ENCODE measurements around the gene FARS2. TPM values are rescaled to one million over a fixed set of nuclear protein-coding genes. Genes with fewer than 3 reads are reported as not detected.

The FARS2 gene
- total and polyA plus RNA-seq, 2 of the 13 experiments (the other 11 are each of a cell fraction or from before 2014, with no cell fraction given): 15.4 to 26.0 TPM

DNA sequence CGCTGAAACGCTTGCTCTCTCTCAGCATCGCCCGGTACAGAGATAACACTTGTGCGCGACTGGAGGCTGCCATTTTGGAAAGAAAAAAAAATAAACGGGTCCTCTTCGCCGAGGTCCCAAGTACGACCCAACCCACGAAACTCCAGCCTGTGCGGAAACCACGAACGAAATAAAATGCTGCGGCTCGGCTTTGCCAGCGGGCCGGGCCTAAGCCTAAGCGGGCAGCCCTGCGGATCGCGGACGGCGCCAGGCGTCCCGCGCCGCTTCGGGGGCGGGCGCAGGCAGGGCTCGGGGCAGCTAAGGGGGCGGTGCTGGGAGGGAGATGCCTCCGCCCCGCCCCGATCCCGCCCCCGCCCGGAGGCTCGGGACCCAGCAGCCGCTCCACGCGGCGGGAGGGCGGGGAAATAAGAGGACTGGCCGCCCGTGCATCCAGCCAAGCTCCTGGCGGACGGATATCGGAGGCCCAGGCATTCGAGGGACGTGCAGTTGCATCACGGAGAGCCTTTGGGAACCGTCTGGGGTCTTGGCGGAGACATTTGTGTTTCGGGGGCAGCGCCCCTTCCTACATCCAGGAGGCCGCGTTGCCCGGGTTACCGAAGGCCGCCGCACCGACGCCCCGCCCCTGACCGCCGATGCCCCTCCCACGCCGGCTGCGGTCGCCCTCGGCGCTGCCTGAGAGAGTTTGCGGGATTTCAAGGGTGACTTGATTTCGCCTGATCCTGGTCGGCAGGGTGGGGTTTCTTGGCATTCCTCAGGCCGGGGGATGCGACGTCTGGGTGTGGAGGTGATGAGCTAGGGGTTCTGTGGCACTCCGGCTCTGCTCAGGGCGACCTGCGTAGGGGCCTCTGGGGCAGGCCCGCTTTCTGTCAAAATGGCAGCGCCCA is at the start of gene FARS2, which contains the start of gene LYRM4 (continued):
- TF ChIP-seq, protein P1, sequence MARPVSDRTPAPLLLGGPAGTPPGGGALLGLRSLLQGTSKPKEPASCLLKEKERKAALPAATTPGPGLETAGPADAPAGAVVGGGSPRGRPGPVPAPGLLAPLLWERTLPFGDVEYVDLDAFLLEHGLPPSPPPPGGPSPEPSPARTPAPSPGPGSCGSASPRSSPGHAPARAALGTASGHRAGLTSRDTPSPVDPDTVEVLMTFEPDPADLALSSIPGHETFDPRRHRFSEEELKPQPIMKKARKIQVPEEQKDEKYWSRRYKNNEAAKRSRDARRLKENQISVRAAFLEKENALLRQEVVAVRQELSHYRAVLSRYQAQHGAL (CRISPR knock-in tag; IDR thresholded peaks at IDR 0.05; ENCODE audit: not compliant biosample characterization): peak; percentile 30
- no peak for TF ChIP-seq CENPT (CRISPR knock-in tag; IDR thresholded peaks at IDR 0.05; ENCODE audit: low read depth)
- TF ChIP-seq ZNF558 (CRISPR knock-in tag; IDR thresholded peaks at IDR 0.05; ENCODE audit: borderline replicate concordance): peak; percentile 70; the same call in 1 of the 2 replicates
- TF ChIP-seq, protein P2, sequence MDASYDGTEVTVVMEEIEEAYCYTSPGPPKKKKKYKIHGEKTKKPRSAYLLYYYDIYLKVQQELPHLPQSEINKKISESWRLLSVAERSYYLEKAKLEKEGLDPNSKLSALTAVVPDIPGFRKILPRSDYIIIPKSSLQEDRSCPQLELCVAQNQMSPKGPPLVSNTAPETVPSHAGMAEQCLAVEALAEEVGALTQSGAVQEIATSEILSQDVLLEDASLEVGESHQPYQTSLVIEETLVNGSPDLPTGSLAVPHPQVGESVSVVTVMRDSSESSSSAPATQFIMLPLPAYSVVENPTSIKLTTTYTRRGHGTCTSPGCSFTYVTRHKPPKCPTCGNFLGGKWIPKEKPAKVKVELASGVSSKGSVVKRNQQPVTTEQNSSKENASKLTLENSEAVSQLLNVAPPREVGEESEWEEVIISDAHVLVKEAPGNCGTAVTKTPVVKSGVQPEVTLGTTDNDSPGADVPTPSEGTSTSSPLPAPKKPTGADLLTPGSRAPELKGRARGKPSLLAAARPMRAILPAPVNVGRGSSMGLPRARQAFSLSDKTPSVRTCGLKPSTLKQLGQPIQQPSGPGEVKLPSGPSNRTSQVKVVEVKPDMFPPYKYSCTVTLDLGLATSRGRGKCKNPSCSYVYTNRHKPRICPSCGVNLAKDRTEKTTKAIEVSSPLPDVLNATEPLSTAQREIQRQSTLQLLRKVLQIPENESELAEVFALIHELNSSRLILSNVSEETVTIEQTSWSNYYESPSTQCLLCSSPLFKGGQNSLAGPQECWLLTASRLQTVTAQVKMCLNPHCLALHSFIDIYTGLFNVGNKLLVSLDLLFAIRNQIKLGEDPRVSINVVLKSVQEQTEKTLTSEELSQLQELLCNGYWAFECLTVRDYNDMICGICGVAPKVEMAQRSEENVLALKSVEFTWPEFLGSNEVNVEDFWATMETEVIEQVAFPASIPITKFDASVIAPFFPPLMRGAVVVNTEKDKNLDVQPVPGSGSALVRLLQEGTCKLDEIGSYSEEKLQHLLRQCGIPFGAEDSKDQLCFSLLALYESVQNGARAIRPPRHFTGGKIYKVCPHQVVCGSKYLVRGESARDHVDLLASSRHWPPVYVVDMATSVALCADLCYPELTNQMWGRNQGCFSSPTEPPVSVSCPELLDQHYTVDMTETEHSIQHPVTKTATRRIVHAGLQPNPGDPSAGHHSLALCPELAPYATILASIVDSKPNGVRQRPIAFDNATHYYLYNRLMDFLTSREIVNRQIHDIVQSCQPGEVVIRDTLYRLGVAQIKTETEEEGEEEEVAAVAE (CRISPR knock-in tag; IDR thresholded peaks at IDR 0.05; ENCODE audit: borderline replicate concordance): peak; percentile 27; the same call in 1 of the 2 replicates
- no peak for TF ChIP-seq ZNF235 (CRISPR knock-in tag; IDR thresholded peaks at IDR 0.05; ENCODE audit: borderline replicate concordance)
- TF ChIP-seq CBX5 (CRISPR knock-in tag; IDR thresholded peaks at IDR 0.05; ENCODE audit: borderline replicate concordance): peak; percentile 68; the same call in 1 of the 2 replicates
- TF ChIP-seq MZF1 (CRISPR knock-in tag; IDR thresholded peaks at IDR 0.05; ENCODE audit: borderline replicate concordance): no peak
- peak; percentile 73; the same call in 1 of the 2 replicates for TF ChIP-seq IRX3 (CRISPR knock-in tag; IDR thresholded peaks at IDR 0.05; ENCODE audit: borderline replicate concordance, low read depth)
- peak; percentile 75 for TF ChIP-seq ZEB1 (IDR thresholded peaks at IDR 0.05; ENCODE audit: insufficient replicate concordance, low read depth)
- TF ChIP-seq GTF3A (CRISPR knock-in tag; conservative IDR thresholded peaks at IDR 0.05): no peak
- peak; percentile 23 for TF ChIP-seq ERF (CRISPR knock-in tag; IDR thresholded peaks at IDR 0.05)
- TF ChIP-seq ZBTB38 (CRISPR knock-in tag; IDR thresholded peaks at IDR 0.05): no peak; the same call in 1 of the 2 replicates
- TF ChIP-seq HOXA3 (CRISPR knock-in tag; IDR thresholded peaks at IDR 0.05): peak; percentile 69
- TF ChIP-seq, protein P3, sequence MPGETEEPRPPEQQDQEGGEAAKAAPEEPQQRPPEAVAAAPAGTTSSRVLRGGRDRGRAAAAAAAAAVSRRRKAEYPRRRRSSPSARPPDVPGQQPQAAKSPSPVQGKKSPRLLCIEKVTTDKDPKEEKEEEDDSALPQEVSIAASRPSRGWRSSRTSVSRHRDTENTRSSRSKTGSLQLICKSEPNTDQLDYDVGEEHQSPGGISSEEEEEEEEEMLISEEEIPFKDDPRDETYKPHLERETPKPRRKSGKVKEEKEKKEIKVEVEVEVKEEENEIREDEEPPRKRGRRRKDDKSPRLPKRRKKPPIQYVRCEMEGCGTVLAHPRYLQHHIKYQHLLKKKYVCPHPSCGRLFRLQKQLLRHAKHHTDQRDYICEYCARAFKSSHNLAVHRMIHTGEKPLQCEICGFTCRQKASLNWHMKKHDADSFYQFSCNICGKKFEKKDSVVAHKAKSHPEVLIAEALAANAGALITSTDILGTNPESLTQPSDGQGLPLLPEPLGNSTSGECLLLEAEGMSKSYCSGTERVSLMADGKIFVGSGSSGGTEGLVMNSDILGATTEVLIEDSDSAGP (CRISPR knock-in tag; IDR thresholded peaks at IDR 0.05; ENCODE audit: borderline replicate concordance): peak; percentile 30; the same call in 1 of the 2 replicates
- no peak; the same call in 1 of the 2 replicates for TF ChIP-seq TSC22D2 (CRISPR knock-in tag; IDR thresholded peaks at IDR 0.05; ENCODE audit: borderline replicate concordance)
- 0 out of 2 replicates have a peak, but pooled peaks have one; percentile 17 for TF ChIP-seq ZNF280D (CRISPR knock-in tag; IDR thresholded peaks at IDR 0.05)
- no peak for TF ChIP-seq ZNF841 (CRISPR knock-in tag; IDR thresholded peaks at IDR 0.05; ENCODE audit: borderline replicate concordance)

All from HepG2 (cell line).